DND-41 (cell line): ENCODE measurements around the gene KCNAB2.
A peak's percentile ranks its signal among the peaks of the same experiment; 100 is the strongest.

ENCODE experiments used
- ATAC-seq: fragments of 200-7000 bp; cut with Tn5 transposase; 3 replicates; pipeline ENCODE4 v1.9.1; 2021; ENCODE audit warnings: low read depth; ENCODE audit not compliant: insufficient read depth
- DNase-seq: peaks from one replicate; pipeline ENCODE4 v3.0.0-alpha.2; 2020
- H2AFZ ChIP-seq: 2 replicates; pipeline ENCODE4 v1.6.0; 2012; ENCODE audit warnings: low read depth, low read length
- H3K27ac ChIP-seq: 2 replicates; pipeline ENCODE4 v1.5.1; 2012; ENCODE audit warnings: low read length, inconsistent platforms
- H3K27me3 ChIP-seq: fragments of 200-600 bp; sonication (generic); 2 replicates; pipeline ENCODE4 v1.6.0; 2012; ENCODE audit warnings: low read length, mild to moderate bottlenecking, inconsistent platforms; ENCODE audit not compliant: insufficient read depth, poor library complexity
- H3K36me3 ChIP-seq: 2 replicates; pipeline ENCODE4 v1.5.1; 2012; ENCODE audit warnings: low read length, inconsistent platforms; ENCODE audit not compliant: insufficient read depth
- H3K4me1 ChIP-seq: 2 replicates; pipeline ENCODE4 v1.5.1; 2012; ENCODE audit warnings: mild to moderate bottlenecking, low read length; ENCODE audit not compliant: insufficient read depth
- H3K4me2 ChIP-seq: 2 replicates; pipeline ENCODE4 v1.6.0; 2012; ENCODE audit warnings: mild to moderate bottlenecking, moderate library complexity, low read length, inconsistent platforms; ENCODE audit not compliant: insufficient read depth
- H3K4me3 ChIP-seq, 2 experiments: fragments of 200-600 bp in 1 of 2; shearing (Covaris generic) in 1 of 2; 2 replicates each; pipeline ENCODE4 v1.5.1; 2012 to 2016; ENCODE audit warnings: inconsistent platforms in 2 of 2, low read length in 2 of 2, mild to moderate bottlenecking in 2 of 2, low read depth in 1 of 2, moderate library complexity in 1 of 2
- H3K79me2 ChIP-seq: 2 replicates; pipeline ENCODE4 v1.6.0; 2012; ENCODE audit warnings: low read length, inconsistent platforms; ENCODE audit not compliant: insufficient read depth
- H3K9ac ChIP-seq: 2 replicates; pipeline ENCODE4 v1.6.0; 2012; ENCODE audit warnings: low read depth, mild to moderate bottlenecking, inconsistent platforms, low read length, moderate library complexity
- H3K9me3 ChIP-seq: 2 replicates; pipeline ENCODE4 v1.5.1; 2012; ENCODE audit warnings: low read length, moderate library complexity, mild to moderate bottlenecking, inconsistent platforms; ENCODE audit not compliant: insufficient read depth, severe bottlenecking
- H4K20me1 ChIP-seq: 2 replicates; pipeline ENCODE4 v1.6.0; 2012; ENCODE audit warnings: low read length; ENCODE audit not compliant: insufficient read depth
- EZH2 ChIP-seq: IDR thresholded peaks from 3 replicates; pipeline ENCODE4 v1.6.1; 2012; ENCODE audit warnings: borderline replicate concordance, low read depth, mild to moderate bottlenecking, moderate library complexity, low read length, inconsistent platforms; ENCODE audit not compliant: severe bottlenecking
- TF ChIP-seq, protein P1 (sequence below): IDR thresholded peaks from 2 replicates; pipeline ENCODE4 v1.5.1; 2012; ENCODE audit warnings: borderline replicate concordance, low read length, moderate library complexity, mild to moderate bottlenecking; ENCODE audit not compliant: poor library complexity, severe bottlenecking; ENCODE audit errors: extremely low read depth

Gene KCNAB2

DNA sequence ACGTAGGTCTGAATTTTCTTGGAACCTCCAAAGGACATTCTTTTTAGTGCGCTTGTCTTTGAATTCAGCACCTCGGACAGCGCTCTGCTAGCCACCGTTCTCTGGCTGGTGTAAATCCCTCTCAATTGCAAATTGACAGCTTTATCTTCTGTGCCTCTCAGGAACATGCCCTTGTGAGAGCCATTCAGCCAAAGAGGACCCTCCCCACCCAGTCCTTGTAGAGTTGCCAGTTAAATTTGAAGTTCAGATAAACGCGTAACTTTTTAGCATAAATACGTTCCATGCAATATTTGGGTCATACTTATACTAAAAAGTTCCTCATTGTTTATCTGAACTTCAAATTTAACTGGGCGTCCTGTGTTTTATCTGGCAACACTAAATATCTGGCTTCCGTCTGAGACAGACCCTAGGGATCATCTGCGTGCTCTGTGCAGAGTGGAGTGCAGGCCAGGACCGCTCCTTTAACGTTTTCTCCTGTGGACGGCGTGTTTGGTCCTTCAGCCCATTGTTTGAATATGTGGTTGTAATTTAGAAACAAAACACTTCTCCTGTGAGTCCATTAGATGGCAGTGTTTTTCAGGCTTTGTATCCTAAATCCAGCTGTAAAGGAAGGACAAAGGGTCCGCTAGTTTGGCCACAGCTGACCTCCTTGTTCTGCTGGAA, 7.0 kb downstream of the KCNAB2 start:
- Histone ChIP-seq H3K27me3 (no peaks in the 10 kb centered on the region), H3K36me3 (peaks cover 22% of the 10 kb centered on the region; the same call in 1 of the 2 replicates), H4K20me1 (peaks cover 86% of the 10 kb centered on the region), H3K4me3 (no peak overlapping the region), H3K4me2 (no peak overlapping the region), H3K9ac (no peak overlapping the region), H3K9me3 (no peaks in the 10 kb centered on the region), H3K27ac (no peak overlapping the region), H2AFZ (no peak overlapping the region), H3K79me2 (no peaks in the 10 kb centered on the region), H3K4me1 (no peaks in the 10 kb centered on the region)
- ATAC-seq (peak; percentile 79), DNase-seq (peak; percentile 72)
- TF ChIP-seq EZH2, result no peak
- TF ChIP-seq, protein P1, sequence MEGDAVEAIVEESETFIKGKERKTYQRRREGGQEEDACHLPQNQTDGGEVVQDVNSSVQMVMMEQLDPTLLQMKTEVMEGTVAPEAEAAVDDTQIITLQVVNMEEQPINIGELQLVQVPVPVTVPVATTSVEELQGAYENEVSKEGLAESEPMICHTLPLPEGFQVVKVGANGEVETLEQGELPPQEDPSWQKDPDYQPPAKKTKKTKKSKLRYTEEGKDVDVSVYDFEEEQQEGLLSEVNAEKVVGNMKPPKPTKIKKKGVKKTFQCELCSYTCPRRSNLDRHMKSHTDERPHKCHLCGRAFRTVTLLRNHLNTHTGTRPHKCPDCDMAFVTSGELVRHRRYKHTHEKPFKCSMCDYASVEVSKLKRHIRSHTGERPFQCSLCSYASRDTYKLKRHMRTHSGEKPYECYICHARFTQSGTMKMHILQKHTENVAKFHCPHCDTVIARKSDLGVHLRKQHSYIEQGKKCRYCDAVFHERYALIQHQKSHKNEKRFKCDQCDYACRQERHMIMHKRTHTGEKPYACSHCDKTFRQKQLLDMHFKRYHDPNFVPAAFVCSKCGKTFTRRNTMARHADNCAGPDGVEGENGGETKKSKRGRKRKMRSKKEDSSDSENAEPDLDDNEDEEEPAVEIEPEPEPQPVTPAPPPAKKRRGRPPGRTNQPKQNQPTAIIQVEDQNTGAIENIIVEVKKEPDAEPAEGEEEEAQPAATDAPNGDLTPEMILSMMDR, result peak; percentile 56

DNA sequence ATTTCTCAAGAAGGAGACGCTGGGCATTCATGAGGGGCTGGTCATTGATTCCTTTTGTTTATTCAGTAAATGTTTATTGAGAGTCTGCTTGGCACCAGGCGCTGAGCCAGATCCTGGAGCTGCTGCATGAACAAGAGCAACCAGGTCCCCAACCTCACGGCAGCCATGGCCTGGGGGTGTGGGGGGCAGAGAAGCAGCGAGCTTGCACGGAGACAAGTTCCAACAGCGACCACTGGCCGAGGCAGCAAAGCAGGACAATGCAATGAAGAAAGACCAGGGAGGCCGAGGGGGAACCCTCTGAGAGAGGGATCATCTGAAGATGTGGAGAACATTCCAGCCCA, 7.5 kb downstream of the KCNAB2 start:
- H3K9me3 ChIP-seq, result no peaks in the 10 kb centered on the region
- no peak overlapping the region for H3K9ac ChIP-seq
- H3K79me2 ChIP-seq, result no peaks in the 10 kb centered on the region
- no peak overlapping the region for H3K4me2 ChIP-seq
- H3K4me3 ChIP-seq, result no peak overlapping the region
- peaks cover 22% of the 10 kb centered on the region; the same call in 1 of the 2 replicates for H3K36me3 ChIP-seq
- ATAC-seq (no peak), DNase-seq (no peak)
- H2AFZ ChIP-seq, result no peak overlapping the region
- peaks cover 83% of the 10 kb centered on the region for H4K20me1 ChIP-seq
- no peak overlapping the region for H3K27ac ChIP-seq
- no peaks in the 10 kb centered on the region for H3K4me1 ChIP-seq
- no peak for TF ChIP-seq EZH2
- TF ChIP-seq, protein P1, result no peak
- no peaks in the 10 kb centered on the region for H3K27me3 ChIP-seq

DNA sequence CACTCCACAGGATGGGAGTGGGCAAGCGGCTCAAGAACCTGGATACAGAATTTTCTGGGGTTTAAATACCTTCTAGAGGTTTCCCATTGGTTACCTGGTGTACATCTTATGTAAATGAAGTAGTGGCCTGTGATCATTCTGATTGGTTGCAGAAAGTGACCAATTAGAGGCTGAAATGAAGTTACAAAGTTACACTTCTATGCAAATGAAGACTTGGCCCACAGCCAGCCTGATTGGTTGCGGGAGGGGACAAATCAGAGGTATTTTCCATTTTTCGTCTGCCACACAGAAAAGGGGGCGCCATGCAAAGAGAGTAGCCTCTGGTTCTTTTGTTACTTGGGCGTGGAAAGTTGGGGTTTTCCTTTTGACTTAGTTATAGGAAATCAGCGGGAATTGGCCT, 8.9 kb downstream of the KCNAB2 start:
- no peaks in the 10 kb centered on the region for H3K4me1 ChIP-seq
- no peak overlapping the region for H3K4me2 ChIP-seq
- no peaks in the 10 kb centered on the region for H3K27me3 ChIP-seq
- no peak overlapping the region for H2AFZ ChIP-seq
- H3K9ac ChIP-seq, result no peak overlapping the region
- H4K20me1 ChIP-seq, result peaks cover 70% of the 10 kb centered on the region
- ATAC-seq (no peak), DNase-seq (no peak)
- H3K4me3 ChIP-seq, result no peak overlapping the region
- no peaks in the 10 kb centered on the region for H3K9me3 ChIP-seq
- no peak overlapping the region for H3K27ac ChIP-seq
- TF ChIP-seq, protein P1, result no peak
- TF ChIP-seq EZH2, result no peak
- H3K79me2 ChIP-seq, result no peaks in the 10 kb centered on the region
- H3K36me3 ChIP-seq, result peaks cover 22% of the 10 kb centered on the region; the same call in 1 of the 2 replicates

DNA sequence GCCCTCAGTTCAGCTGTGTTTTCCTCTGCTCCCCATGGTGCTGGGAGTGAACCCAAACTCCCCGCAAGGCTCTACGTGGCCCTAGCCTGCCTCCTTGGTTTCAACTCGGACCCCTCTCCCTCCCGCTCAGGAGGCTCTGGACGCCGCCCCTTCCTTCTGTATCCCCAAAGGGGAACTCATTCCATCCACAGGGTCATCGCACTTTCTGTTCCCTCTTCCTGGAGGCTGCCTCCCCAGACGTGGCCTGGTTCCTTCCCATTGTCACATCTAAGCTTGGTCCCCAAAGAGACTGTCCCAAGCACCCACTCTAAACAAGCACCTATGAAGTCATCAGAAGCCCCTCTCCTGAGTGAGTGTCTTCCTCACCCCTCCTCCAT, 10.9 kb downstream of the KCNAB2 start:
- Histone ChIP-seq H3K36me3 (peaks cover 12% of the 10 kb centered on the region; the same call in 1 of the 2 replicates), H4K20me1 (peaks cover 58% of the 10 kb centered on the region), H3K4me2 (no peak overlapping the region), H3K4me1 (no peaks in the 10 kb centered on the region), H3K27me3 (no peaks in the 10 kb centered on the region), H3K9me3 (no peaks in the 10 kb centered on the region), H2AFZ (no peak overlapping the region), H3K9ac (no peak overlapping the region), H3K27ac (no peak overlapping the region), H3K79me2 (no peaks in the 10 kb centered on the region), H3K4me3 (no peak overlapping the region)
- no peak for ATAC-seq
- DNase-seq, result no peak
- TF ChIP-seq, protein P1, result no peak
- TF ChIP-seq EZH2, result no peak
